GM12865 (cell line): ENCODE measurements around the gene CPLANE2.

Experiments used
- DNase-seq: peaks from one replicate; pipeline ENCODE4 v3.0.0; 2010; ENCODE audit warnings: low read depth
- H3K4me3 ChIP-seq: 2 replicates; pipeline ENCODE4 v1.5.1; 2011; ENCODE audit warnings: mild to moderate bottlenecking, low read depth, low read length, control low read depth
- TF ChIP-seq, protein P1 (sequence below): IDR thresholded peaks from 2 replicates; pipeline ENCODE4 v1.5.1; 2011; ENCODE audit warnings: low read length, control low read depth, low read depth, inconsistent platforms; ENCODE audit not compliant: insufficient read depth; ENCODE audit errors: missing control alignments

Gene CPLANE2

DNA sequence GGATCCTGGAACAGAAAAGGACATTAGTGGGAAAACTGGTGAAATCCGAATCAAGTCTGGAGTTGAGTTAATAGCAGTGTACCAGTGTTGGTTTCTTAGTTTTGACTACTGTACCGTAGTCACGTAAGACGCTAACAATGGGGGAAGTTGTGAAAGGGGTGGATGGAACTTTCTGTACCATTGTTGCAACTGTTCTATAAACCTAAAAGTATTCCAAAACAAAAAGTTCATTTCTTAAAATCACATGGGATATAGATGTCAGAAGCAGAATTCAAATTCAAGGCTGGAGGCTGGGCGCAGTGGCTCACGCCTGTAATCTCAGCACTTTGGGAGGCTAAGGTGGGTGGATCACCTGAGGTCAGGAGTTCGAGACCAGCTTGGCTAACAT lies 41.5 kb downstream of the CPLANE2 start:
- no peak for DNase-seq
- TF ChIP-seq, protein P1, sequence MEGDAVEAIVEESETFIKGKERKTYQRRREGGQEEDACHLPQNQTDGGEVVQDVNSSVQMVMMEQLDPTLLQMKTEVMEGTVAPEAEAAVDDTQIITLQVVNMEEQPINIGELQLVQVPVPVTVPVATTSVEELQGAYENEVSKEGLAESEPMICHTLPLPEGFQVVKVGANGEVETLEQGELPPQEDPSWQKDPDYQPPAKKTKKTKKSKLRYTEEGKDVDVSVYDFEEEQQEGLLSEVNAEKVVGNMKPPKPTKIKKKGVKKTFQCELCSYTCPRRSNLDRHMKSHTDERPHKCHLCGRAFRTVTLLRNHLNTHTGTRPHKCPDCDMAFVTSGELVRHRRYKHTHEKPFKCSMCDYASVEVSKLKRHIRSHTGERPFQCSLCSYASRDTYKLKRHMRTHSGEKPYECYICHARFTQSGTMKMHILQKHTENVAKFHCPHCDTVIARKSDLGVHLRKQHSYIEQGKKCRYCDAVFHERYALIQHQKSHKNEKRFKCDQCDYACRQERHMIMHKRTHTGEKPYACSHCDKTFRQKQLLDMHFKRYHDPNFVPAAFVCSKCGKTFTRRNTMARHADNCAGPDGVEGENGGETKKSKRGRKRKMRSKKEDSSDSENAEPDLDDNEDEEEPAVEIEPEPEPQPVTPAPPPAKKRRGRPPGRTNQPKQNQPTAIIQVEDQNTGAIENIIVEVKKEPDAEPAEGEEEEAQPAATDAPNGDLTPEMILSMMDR: no peak
- no peak overlapping the region for H3K4me3 ChIP-seq

DNA sequence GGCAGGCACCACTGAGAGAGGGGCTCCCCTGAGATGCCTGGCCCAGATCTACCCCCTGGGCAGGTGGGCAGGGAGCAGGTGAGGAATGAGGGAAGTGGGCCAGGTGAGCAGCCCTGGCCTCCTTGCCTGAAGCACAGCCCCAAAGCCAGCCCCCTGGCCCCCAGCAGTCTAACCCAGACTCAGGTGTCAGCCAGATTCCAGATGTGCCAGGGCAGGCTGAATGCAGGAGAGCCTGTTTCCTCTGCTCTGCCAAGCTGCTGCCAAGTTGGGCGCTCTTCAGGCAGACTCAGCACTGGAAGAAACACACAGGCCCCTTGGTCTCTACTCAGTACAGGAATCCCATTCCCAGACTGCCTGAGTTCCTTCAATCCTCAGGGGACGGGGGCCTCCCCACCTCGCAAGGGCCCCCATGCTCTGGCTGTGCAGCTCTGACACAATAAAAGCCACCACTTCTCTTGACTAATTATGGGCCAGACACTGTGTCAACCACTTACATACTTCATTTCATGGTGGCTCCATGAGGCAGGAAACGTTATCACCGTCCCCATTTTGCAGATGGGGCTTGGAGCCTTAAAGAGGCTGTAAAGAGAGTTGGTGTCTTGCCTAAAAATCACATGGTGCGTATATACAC lies 45.0 kb downstream of the CPLANE2 start:
- H3K4me3 ChIP-seq: no peak overlapping the region
- TF ChIP-seq, protein P1: no peak
- DNase-seq: no peak

DNA sequence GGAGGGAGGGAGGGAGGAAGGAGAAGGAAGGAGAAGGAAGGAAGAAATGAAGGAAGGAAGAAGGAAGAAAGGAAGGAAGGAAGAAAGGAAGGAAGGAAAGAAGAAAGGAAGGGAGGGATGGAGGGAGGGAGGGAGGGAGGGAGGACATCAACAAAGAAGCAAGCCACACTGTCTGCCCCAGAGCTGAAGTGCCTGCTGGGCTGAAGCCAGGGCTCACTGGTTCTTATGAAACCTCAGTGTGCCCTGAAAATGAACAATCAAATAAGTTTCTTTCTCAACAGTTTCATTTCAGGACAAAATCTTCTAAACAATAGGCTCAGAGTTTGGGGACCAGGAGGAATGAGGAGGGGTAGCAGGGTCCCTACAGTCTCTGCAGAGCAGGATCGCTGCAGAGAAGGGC lies 45.7 kb downstream of the CPLANE2 start:
- H3K4me3 ChIP-seq: no peak overlapping the region
- TF ChIP-seq, protein P1: no peak
- DNase-seq: no peak

- H3K4me3 ChIP-seq: no peak overlapping the region
- TF ChIP-seq, protein P1: no peak
- no peak for DNase-seq
These were observed 46.9 kb downstream of the CPLANE2 start for GRCh38 chr1:16189921-16190621.

DNA sequence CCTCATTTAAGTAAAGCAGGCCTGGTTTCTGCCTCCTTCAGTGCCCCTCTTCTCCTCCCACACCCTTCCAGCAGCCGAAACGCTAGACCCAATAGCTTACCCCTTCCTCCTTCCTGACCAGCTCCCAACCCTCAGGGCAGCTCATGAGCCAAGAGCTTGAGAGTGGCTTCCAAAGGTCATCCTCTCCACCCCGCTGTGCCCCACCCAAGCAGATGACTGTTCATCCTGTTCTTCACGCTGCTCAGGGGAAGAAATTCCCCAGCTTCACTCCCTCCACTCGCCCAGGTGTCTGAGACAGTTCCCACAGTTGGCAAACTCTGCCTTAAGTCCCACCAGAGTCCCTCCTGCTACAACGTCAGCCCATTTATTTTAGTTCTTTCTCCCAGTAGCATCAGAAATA lies 48.0 kb downstream of the CPLANE2 start:
- H3K4me3 ChIP-seq: no peak overlapping the region
- no peak for DNase-seq
- TF ChIP-seq, protein P1: no peak

GRCh38 chr1:16187748-16188401 lies 49.1 kb downstream of the CPLANE2 start:
- DNase-seq: peak; percentile 65
- H3K4me3 ChIP-seq: no peak overlapping the region
- TF ChIP-seq, protein P1: peak; percentile 99
